Panc1 (cell line): ENCODE data around the gene SPATC1L. TPM values are rescaled to one million over a fixed set of nuclear protein-coding genes. Genes with fewer than 3 reads are reported as not detected.

Experiments
- ATAC-seq: fragments of 200-7000 bp; cut with Tn5 transposase; 2 replicates; pipeline ENCODE4 v1.9.1; 2020; ENCODE audit warnings: mild to moderate bottlenecking, moderate library complexity
- BruUV-seq: library from RNA; stranded (reverse); fragments of 400-500 nt; replicated peaks from 2 replicates; lab custom pipeline; 2021; lab: Mats Ljungman, UMichigan
- CTCF ChIA-PET: fragments of 300-600 bp; sonication (Branson Sonifier 250); formaldehyde crosslinking; loops from one replicate; lab custom pipeline; 2022; ENCODE audit warnings: antibody characterized with exemption; lab: Charles Lee
- POLR2A ChIA-PET: fragments of 300-600 bp; sonication (Branson Sonifier 250); formaldehyde crosslinking; loops from one replicate; lab custom pipeline; 2022; ENCODE audit warnings: antibody characterized with exemption; lab: Charles Lee
- DNase-seq: peaks from one replicate; pipeline ENCODE4 v3.0.0-alpha.2; 2010; ENCODE audit warnings: low read depth, low spot score
- H3K27ac ChIP-seq: 2 replicates; pipeline ENCODE4 v1.5.1; 2011; ENCODE audit warnings: mild to moderate bottlenecking, low read length, inconsistent platforms
- H3K27me3 ChIP-seq: fragments of 200-500 bp; sonication (Bioruptor generic); 2 replicates; pipeline ENCODE4 v1.6.0; 2014; ENCODE audit warnings: low read length, inconsistent platforms; ENCODE audit not compliant: control insufficient read depth, insufficient read depth
- H3K36me3 ChIP-seq: fragments of 200-500 bp; sonication (Bioruptor generic); 2 replicates; pipeline ENCODE4 v1.5.1; 2014; ENCODE audit warnings: inconsistent platforms, mild to moderate bottlenecking, low read length, moderate library complexity; ENCODE audit not compliant: control insufficient read depth, insufficient read depth
- H3K4me1 ChIP-seq: 2 replicates; pipeline ENCODE4 v1.5.1; 2011; ENCODE audit warnings: inconsistent platforms, mild to moderate bottlenecking, low read length, moderate library complexity; ENCODE audit not compliant: control insufficient read depth, insufficient read depth
- H3K4me3 ChIP-seq, 2 experiments: 2 replicates each; pipeline ENCODE4 v1.5.1; 2011 to 2012; ENCODE audit warnings: low read depth in 2 of 2, low read length in 2 of 2, mild to moderate bottlenecking in 2 of 2, inconsistent platforms in 1 of 2, moderate library complexity in 1 of 2
- H3K9me3 ChIP-seq: fragments of 200-500 bp; sonication (Bioruptor generic); 2 replicates; pipeline ENCODE4 v1.5.1; 2014; ENCODE audit warnings: low read depth, mild to moderate bottlenecking, inconsistent platforms, low read length, moderate library complexity; ENCODE audit not compliant: control insufficient read depth, insufficient read depth
- POLR2AphosphoS5 ChIP-seq: IDR thresholded peaks from 2 replicates; pipeline ENCODE4 v1.6.1; 2012; ENCODE audit warnings: mild to moderate bottlenecking, low read depth, low read length, moderate library complexity
- SIN3A ChIP-seq: IDR thresholded peaks from 2 replicates; pipeline ENCODE4 v1.6.1; 2012; ENCODE audit warnings: low read depth, mild to moderate bottlenecking, low read length, moderate library complexity, borderline replicate concordance; ENCODE audit not compliant: insufficient read depth
- TCF7L2 ChIP-seq: IDR thresholded peaks from 2 replicates; pipeline ENCODE4 v1.6.1; 2011; ENCODE audit warnings: mild to moderate bottlenecking, low read depth, low read length, inconsistent platforms
- in situ Hi-C: cut with HindIII; loops from 2 replicates; pipeline ENCODE4 v1.10.0; 2016; ENCODE audit warnings: low sequenced_read_pairs, low pct_unique_long_range_greater_than_20kb
- intact Hi-C: fragments of 100-400 bp; cut with micrococcal nuclease; formaldehyde crosslinking; loops from one replicate; pipeline ENCODE4 v1.10.0; 2022; ENCODE audit not compliant: unreplicated experiment
- total RNA-seq: library from RNA; stranded (reverse); gene quantifications from one replicate; pipeline ENCODE4 v1.2.1, GENCODE V29; 2021; ENCODE audit not compliant: unreplicated experiment
- TF ChIP-seq, protein P1 (sequence below): fragments of 450-650 bp; IDR thresholded peaks from 2 replicates; pipeline ENCODE4 v1.5.1; 2017; ENCODE audit warnings: mild to moderate bottlenecking
- TF ChIP-seq, protein P2 (sequence below), 2 experiments: IDR thresholded peaks; 2 replicates each; pipeline ENCODE4 v1.6.1; 2011 to 2012; ENCODE audit warnings: low read depth in 2 of 2, control low read depth in 1 of 2, low read length in 1 of 2, mild to moderate bottlenecking in 1 of 2, moderate library complexity in 1 of 2; ENCODE audit not compliant: insufficient read depth in 1 of 2

SPATC1L gene
- total RNA-seq, 1 experiment from 2014 or later = 0.26 TPM

DNA sequence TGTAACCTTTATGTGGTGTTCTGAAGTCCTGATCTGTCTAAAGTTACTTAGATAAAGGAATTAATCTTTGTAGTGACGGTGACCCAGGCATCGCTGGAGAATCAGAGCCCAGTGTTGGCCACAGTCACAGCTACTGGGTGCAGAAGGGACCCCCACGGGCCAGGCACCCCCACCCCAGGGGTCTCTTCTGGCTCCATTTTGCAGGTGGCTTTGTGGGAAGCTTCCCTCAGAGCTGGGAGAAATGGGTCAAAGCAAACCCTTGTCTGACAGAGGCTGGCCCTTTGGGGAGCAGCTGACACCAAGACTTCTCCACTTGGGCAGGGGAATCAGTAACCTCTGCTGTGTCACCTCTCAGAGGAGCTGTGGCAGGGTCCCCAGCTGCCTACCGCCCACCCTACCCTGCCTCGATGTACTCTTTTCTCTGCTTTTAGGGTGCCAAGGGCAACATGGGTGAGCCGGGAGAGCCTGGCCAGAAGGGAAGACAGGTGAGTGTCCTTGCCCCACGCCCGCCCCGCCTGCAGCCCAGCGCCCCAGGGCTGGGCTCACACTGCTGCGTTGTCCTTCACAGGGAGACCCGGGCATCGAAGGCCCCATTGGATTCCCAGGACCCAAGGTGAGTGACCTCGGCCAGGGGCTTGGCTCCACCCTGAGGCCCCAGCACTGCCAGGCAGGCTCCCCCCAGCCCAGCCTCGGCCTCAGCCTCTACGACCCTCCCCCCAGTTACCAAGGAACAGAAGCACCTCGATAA is 68.6 kb downstream of the SPATC1L start:
- ChIA-PET CTCF (interaction anchor here (0.6 kb wide), 1 partner anchor 38 kb away, joined by 4 read pairs; no protein-coding TSS in a partner anchor), POLR2A (interaction anchor here (0.7 kb wide), 1 partner anchor 21 kb away, joined by 4 read pairs; no protein-coding TSS in a partner anchor)
- ATAC-seq (no peak), DNase-seq (no peak)
- intact Hi-C loops (no loop called here), in situ Hi-C loops (no loop called here)
- H3K27ac ChIP-seq = no peak overlapping the region
- no peaks in the 10 kb centered on the region for H3K9me3 ChIP-seq
- no peaks in the 10 kb centered on the region for H3K4me1 ChIP-seq
- no peaks in the 10 kb centered on the region for H3K36me3 ChIP-seq
- no peak overlapping the region for H3K4me3 ChIP-seq
- TF ChIP-seq SIN3A = no peak
- TF ChIP-seq, protein P1, sequence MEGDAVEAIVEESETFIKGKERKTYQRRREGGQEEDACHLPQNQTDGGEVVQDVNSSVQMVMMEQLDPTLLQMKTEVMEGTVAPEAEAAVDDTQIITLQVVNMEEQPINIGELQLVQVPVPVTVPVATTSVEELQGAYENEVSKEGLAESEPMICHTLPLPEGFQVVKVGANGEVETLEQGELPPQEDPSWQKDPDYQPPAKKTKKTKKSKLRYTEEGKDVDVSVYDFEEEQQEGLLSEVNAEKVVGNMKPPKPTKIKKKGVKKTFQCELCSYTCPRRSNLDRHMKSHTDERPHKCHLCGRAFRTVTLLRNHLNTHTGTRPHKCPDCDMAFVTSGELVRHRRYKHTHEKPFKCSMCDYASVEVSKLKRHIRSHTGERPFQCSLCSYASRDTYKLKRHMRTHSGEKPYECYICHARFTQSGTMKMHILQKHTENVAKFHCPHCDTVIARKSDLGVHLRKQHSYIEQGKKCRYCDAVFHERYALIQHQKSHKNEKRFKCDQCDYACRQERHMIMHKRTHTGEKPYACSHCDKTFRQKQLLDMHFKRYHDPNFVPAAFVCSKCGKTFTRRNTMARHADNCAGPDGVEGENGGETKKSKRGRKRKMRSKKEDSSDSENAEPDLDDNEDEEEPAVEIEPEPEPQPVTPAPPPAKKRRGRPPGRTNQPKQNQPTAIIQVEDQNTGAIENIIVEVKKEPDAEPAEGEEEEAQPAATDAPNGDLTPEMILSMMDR = no peak
- no peak for TF ChIP-seq POLR2AphosphoS5
- TF ChIP-seq TCF7L2 = no peak
- TF ChIP-seq, protein P2, sequence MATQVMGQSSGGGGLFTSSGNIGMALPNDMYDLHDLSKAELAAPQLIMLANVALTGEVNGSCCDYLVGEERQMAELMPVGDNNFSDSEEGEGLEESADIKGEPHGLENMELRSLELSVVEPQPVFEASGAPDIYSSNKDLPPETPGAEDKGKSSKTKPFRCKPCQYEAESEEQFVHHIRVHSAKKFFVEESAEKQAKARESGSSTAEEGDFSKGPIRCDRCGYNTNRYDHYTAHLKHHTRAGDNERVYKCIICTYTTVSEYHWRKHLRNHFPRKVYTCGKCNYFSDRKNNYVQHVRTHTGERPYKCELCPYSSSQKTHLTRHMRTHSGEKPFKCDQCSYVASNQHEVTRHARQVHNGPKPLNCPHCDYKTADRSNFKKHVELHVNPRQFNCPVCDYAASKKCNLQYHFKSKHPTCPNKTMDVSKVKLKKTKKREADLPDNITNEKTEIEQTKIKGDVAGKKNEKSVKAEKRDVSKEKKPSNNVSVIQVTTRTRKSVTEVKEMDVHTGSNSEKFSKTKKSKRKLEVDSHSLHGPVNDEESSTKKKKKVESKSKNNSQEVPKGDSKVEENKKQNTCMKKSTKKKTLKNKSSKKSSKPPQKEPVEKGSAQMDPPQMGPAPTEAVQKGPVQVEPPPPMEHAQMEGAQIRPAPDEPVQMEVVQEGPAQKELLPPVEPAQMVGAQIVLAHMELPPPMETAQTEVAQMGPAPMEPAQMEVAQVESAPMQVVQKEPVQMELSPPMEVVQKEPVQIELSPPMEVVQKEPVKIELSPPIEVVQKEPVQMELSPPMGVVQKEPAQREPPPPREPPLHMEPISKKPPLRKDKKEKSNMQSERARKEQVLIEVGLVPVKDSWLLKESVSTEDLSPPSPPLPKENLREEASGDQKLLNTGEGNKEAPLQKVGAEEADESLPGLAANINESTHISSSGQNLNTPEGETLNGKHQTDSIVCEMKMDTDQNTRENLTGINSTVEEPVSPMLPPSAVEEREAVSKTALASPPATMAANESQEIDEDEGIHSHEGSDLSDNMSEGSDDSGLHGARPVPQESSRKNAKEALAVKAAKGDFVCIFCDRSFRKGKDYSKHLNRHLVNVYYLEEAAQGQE (IDR thresholded peaks at IDR 0.05; ENCODE audit: insufficient read depth in 1 of 2, low read depth in 2 of 2, low read length in 1 of 2) = no peak
- no TSS peak for BruUV-seq
- no peaks in the 10 kb centered on the region for H3K27me3 ChIP-seq

DNA sequence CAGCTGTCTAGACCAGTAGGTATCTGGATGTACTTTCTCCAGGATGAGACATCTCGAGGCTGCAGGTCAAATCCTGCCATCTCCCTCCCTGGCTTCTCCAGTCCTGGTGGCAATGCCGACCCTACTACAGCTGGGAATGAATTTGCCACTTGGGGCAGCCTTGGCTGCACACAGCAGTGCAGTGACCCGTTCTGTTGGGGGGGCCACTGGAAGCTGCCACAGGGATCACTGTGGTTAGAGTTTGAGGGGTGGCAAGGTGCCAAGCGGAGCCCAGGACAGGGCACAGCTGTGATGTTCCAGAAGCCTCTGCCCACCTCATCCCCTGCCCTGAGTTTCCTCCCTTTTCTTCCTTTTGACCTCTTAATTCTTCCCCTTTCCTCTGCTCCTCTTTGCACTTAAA is 69.3 kb downstream of the SPATC1L start:
- ChIA-PET CTCF (no interaction called here), POLR2A (no interaction called here)
- TF ChIP-seq TCF7L2 (no peak), SIN3A (no peak), POLR2AphosphoS5 (no peak)
- TF ChIP-seq, protein P1 = no peak
- TF ChIP-seq, protein P2 (IDR thresholded peaks at IDR 0.05; ENCODE audit: insufficient read depth in 1 of 2, low read depth in 2 of 2, low read length in 1 of 2) = no peak
- H3K9me3 ChIP-seq = no peaks in the 10 kb centered on the region
- H3K27ac ChIP-seq = no peak overlapping the region
- intact Hi-C loops (no loop called here), in situ Hi-C loops (no loop called here)
- H3K4me3 ChIP-seq = no peak overlapping the region
- no peaks in the 10 kb centered on the region for H3K36me3 ChIP-seq
- H3K4me1 ChIP-seq = no peaks in the 10 kb centered on the region
- DNase-seq = no peak
- no peaks in the 10 kb centered on the region for H3K27me3 ChIP-seq
- no peak for ATAC-seq
- BruUV-seq = no TSS peak
